ENCODE results near the gene TRIM7.

Gene TRIM7

GRCh38 chr5:181184845-181185216, 20.2 kb downstream of the TRIM7 start:
- no peak for TF ChIP-seq CTCF (IDR thresholded peaks at IDR 0.05)

DNA sequence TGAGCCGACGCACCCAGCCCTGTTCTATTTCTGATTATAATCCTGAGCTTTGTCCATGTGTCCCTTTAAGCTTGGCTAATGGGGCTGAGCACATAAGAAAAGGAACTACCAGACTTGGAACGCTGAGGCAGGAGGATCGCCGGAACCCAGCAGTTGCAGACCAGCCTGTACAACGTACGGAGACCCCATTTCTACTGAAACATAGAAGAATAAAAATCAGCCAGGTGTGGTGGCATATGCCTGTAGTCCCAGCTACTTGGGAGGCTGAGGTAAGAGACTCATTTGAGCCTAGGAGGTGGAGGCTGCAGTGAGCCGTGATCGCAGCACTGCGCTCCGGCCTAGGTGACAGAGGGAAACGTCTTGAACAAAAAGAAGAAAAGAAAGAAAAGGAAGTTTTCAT, 22.3 kb downstream of the TRIM7 start:
- TF ChIP-seq CTCF (IDR thresholded peaks at IDR 0.05): no peak

DNA sequence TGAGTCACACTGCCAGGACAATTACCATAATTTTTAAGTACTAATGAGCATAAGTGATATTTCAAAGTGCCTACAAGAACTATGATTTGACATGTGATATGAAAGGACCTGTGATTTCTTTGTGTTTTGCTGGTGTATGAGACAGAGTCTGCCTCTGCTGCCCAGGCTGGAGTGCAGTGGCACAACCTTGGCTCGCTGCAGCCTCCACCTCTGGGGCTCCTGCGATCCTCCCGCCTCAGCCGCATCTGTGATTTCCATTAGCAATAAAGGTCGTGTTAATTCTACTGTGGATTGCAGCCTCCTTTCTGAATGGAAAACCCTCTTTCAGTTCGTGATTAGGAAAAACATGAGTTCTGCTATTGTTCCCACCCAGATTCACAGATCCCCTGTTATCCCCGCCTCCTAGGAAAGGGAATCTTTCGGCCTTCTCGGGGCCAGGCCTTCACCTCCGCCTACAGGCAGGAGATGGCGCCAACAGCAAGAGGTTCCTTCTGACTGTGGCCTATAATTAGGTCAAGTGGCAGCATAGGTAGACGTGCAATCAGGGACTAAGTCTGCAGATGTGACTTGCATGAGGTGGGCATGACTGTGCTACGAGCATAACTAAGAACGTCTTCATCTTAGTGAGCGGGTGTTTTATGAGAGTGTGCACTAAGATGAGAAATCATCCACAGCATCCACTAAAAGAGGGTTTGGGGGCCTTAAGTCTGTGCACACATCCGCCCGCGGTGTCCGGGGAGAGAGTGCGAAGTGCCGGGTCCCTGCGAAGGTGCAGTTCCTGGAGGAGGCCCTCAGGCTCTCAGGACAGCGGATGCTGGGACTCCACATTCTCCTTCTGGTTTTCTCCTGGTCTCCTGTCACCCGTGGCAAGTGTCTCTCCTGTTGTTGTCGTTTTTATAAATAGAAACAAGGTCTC, 23.1 kb downstream of the TRIM7 start:
- peak; percentile 82 for TF ChIP-seq CTCF (IDR thresholded peaks at IDR 0.05)

- no peak for TF ChIP-seq CTCF (IDR thresholded peaks at IDR 0.05)
Observed at GRCh38 chr5:181176254-181176952, 28.6 kb downstream of the TRIM7 start.

DNA sequence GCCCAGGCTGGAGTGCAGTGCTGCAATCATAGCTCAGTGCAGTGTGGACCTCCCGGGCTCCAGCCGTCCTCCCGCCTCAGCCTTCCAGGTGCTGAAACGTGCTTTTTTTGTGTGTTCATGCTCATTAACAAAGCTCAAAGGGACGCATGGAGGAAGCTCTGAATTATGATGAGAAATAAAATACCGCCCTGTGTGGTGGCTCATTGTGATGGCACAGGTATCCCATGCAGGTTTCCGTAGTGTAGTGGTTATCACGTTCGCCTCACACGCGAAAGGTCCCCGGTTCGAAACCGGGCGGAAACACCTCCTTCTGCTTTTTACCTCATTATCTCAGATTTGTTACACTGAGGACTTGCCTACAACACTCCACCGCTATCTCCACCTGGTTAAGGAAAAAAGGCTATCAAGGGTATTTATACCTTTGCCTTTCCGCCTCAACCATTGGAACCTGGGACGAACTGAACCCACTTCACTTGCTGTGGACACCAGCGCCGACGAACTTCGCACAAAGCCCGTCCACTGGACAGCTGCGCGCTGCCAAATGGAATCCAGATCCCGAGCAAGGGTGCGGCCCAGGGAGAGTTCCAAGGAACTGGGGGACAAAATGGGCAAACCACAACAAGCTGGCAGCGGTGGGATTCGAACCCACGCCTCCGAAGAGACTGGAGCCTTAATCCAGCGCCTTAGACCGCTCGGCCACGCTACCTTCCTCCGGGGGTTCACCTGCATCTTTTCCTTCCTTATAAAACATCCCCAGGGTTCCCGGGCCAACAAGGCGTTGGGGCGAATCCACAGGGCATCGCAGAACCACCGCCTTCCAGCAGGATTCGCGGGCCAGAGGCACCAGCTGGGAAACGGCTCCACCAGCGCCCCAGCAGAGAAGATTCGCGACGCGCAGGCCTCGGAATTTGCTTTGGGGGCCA, 31.3 kb downstream of the TRIM7 start:
- TF ChIP-seq CTCF (IDR thresholded peaks at IDR 0.05): no peak

DNA sequence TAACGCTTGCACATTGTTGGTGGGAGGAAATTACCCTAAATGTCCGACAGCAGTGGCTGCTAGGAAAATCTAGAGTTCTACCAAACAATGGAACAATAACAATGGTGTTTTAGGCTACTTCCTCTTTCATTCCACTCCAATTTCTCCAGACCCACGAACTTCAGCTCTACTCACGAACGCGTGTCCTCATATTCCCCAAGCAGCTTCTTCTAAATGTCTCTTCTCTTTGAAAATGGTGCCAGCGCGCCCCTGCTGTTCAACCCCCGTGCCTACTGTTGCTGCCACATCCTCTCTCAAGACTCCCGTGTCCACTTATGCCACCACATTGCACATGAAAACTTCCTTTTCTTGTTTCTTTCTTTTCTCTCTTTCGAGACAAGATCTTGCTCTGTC, 32.0 kb downstream of the TRIM7 start:
- peak; percentile 32 for TF ChIP-seq CTCF (IDR thresholded peaks at IDR 0.05)

DNA sequence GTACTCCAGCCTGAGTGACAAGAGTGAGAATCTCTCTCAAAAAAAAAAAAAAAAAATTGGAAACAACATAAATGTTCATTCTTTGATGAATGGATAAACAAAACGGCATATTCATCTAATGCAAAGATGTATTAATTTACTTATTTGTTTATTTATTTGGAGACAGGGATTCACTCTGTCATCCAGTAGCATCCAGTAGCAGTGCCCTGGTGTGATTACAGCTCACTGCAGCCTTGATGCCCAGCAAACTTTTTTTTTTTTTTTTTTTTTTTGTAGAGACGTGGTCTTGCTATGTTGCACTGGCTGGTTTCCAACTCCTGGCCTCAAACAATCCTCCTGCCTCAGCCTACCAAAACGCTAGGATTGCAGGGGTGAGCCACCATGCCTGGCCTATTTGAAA, 33.2 kb downstream of the TRIM7 start:
- no peak for TF ChIP-seq CTCF (IDR thresholded peaks at IDR 0.05)

Measured in LNCAP (cell line).